ENCODE results near the gene ZNF563. TPM values are rescaled to one million over a fixed set of nuclear protein-coding genes. Genes with fewer than 3 reads are reported as not detected.
"Not testable (repeated sequence)": the region's sequence is repeated elsewhere in the genome, so short reads cannot be mapped to it uniquely, and the experiment has no call there.

The ZNF563 gene
- total RNA-seq, 4 donors from 2014 or later, result 2.6 to 8.3 (median 5.8) TPM

DNA sequence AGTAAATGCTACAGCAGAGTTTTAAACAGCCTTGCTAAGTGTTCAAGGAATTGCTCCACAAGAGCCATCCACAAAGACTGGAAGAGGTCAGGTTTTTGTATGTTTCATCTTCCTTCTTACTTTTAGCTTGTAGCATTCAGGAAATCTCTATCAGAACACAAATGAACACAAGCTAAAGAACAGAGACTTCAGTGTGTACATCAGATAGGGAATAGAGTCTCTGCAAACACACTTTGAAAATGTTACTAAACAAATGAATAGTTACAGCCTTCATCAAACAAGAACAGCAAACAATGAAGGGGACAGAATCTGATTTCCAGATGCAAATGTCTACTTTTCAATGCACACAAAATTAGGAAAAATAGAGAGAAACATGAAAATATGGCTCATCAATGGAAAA, 7.7 kb downstream of the ZNF563 start:
- Histone ChIP-seq H3K9me3 (no peaks in the 10 kb centered on the region), H3K36me3 (peaks cover 24% of the 10 kb centered on the region), H3K4me3 (no peak overlapping the region), H3K27ac (no peak overlapping the region), H3K27me3 (no peaks in the 10 kb centered on the region), H3K4me1 (no peaks in the 10 kb centered on the region)
- no peak for TF ChIP-seq POLR2A (IDR thresholded peaks at IDR 0.05)
- TF ChIP-seq, protein P1, sequence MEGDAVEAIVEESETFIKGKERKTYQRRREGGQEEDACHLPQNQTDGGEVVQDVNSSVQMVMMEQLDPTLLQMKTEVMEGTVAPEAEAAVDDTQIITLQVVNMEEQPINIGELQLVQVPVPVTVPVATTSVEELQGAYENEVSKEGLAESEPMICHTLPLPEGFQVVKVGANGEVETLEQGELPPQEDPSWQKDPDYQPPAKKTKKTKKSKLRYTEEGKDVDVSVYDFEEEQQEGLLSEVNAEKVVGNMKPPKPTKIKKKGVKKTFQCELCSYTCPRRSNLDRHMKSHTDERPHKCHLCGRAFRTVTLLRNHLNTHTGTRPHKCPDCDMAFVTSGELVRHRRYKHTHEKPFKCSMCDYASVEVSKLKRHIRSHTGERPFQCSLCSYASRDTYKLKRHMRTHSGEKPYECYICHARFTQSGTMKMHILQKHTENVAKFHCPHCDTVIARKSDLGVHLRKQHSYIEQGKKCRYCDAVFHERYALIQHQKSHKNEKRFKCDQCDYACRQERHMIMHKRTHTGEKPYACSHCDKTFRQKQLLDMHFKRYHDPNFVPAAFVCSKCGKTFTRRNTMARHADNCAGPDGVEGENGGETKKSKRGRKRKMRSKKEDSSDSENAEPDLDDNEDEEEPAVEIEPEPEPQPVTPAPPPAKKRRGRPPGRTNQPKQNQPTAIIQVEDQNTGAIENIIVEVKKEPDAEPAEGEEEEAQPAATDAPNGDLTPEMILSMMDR (IDR thresholded peaks at IDR 0.05), result no peak
- TF ChIP-seq EP300 (IDR thresholded peaks at IDR 0.05), result no peak
- no peak for TF ChIP-seq POLR2AphosphoS5 (IDR thresholded peaks at IDR 0.05)
- no peak for DNase-seq (ENCODE audit: low spot score in 2 of 2)

DNA sequence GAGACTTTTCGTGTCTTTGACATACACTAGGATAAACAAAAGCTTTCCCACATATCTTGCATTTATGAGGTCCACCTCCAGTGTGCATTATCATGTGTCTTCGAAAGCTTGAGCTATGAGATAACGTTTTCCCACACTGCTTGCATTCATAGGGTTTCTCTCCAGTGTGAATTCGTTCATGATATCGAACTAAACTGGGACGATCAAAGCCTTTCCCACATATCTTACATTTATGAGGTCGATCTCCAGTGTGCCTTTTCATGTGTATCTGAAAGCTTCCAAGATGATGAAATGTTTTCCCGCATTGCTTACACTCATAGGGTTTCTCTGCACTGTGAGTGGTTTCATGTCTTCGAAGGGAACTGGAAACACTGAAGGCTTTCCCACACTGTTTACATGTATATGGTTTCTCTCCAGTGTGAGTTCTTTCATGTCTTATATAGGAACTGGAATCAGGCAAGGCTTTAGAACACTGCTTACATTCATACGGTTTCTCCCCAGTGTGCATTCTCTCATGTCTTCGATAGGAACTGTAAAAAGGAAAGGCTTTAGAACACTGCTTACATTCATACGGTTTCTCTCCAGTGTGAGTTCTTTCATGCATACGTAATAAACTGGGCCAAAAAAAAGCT, 14.5 kb downstream of the ZNF563 start:
- H3K36me3 ChIP-seq, result peaks cover 53% of the 10 kb centered on the region
- TF ChIP-seq, protein P1 (IDR thresholded peaks at IDR 0.05), result no peak
- TF ChIP-seq EP300 (IDR thresholded peaks at IDR 0.05), result no peak
- TF ChIP-seq POLR2AphosphoS5 (IDR thresholded peaks at IDR 0.05), result no peak
- TF ChIP-seq POLR2A (IDR thresholded peaks at IDR 0.05), result no peak
- no peaks in the 10 kb centered on the region for H3K4me1 ChIP-seq
- no peak for DNase-seq (ENCODE audit: low spot score in 2 of 2)
- no peak overlapping the region for H3K4me3 ChIP-seq
- H3K9me3 ChIP-seq, result peaks cover 4% of the 10 kb centered on the region
- no peaks in the 10 kb centered on the region for H3K27me3 ChIP-seq
- WGBS, result 95% methylated on average over 13 of the region's 13 CpGs
- no peak overlapping the region for H3K27ac ChIP-seq

DNA sequence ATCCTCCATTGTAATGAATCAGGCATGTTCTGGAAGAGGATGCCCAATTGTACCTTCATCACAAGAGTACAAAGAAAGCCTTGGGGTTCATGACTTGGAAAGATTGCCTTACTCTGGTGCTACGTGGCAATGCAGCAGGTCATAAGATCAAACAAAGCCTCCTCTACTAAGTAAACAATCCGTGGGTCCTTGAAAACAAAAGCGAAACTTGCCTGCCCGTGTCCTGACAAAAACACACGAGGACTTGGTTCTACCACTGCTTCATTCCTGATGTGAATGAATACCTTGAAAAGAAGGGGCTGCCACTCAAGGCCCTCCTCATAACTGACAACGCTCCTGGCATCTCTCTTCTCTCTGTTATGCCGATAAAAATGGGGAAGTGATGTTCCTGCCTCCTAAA, 18.9 kb downstream of the ZNF563 start:
- peaks cover 4% of the 10 kb centered on the region for H3K9me3 ChIP-seq
- peaks cover 18% of the 10 kb centered on the region for H3K36me3 ChIP-seq
- no peak for DNase-seq (ENCODE audit: low spot score in 2 of 2)
- WGBS, result 91% methylated on average over 7 of the region's 7 CpGs
- H3K4me1 ChIP-seq, result no peaks in the 10 kb centered on the region
- TF ChIP-seq EP300 (IDR thresholded peaks at IDR 0.05) (no peak), POLR2A (IDR thresholded peaks at IDR 0.05) (no peak), POLR2AphosphoS5 (IDR thresholded peaks at IDR 0.05) (no peak)
- TF ChIP-seq, protein P1 (IDR thresholded peaks at IDR 0.05), result no peak
- H3K4me3 ChIP-seq, result no peak overlapping the region
- no peaks in the 10 kb centered on the region for H3K27me3 ChIP-seq
- H3K27ac ChIP-seq, result no peak overlapping the region

DNA sequence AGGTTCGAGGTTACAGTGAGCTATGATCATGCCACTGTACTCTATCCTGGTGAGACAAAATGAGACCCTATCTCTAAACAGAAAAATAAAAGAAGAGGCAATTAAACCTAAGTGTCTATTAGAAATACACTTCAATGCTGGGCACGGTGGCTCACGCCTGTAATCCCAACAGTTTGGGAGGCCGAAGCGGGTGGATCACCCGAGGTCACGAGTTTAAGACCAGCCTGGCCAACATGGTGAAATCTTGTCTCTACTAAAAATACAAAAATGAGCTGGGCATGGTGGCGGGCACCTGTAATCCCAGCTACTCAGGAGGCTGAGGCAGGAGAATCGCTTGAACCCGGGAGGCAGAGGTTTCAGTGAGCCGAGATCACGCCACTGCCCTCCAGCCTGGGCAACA, 24.5 kb downstream of the ZNF563 start:
- not testable (repeated sequence) for H3K9me3 ChIP-seq; H3K27ac ChIP-seq; H3K4me1 ChIP-seq; DNase-seq (ENCODE audit: low spot score in 2 of 2); H3K4me3 ChIP-seq; H3K36me3 ChIP-seq; H3K27me3 ChIP-seq
- 98% methylated on average over 12 of the region's 12 CpGs for WGBS

DNA sequence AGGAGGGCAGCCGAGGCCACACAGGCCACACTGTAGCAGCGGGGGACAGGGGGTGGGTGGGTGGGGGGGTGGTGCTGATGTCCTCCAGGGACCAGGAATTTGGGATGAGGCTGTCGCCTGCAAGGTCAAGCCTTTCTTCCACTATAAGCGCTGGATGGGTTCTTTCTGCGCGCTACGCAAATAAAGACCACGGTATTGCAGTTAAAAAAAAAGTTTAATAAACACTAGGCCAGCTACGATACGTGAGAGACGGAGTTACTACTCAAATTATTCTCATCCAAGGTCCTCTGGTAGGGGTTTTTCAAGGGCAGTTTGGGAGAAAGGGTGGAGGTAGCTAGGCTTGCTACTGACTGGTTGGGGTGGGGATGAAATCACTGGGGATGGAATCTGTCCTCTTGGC, 38.2 kb downstream of the ZNF563 start:
- Histone ChIP-seq H3K4me3 (peak overlapping the region; percentile 99), H3K4me1 (peaks cover 30% of the 10 kb centered on the region), H3K9me3 (no peaks in the 10 kb centered on the region), H3K27ac (peak overlapping the region; percentile 95), H3K36me3 (no peaks in the 10 kb centered on the region), H3K27me3 (no peaks in the 10 kb centered on the region)
- WGBS, result 54% methylated on average over 9 of the region's 11 CpGs
- DNase-seq (ENCODE audit: low spot score in 2 of 2), result no peak
- TF ChIP-seq EP300 (IDR thresholded peaks at IDR 0.05), result no peak
- TF ChIP-seq POLR2A (IDR thresholded peaks at IDR 0.05), result no peak
- TF ChIP-seq POLR2AphosphoS5 (IDR thresholded peaks at IDR 0.05), result no peak
- TF ChIP-seq, protein P1 (IDR thresholded peaks at IDR 0.05), result no peak
